GM12878 (cell line): ENCODE results near the gene KCNIP2.

Experiments
- CTCF ChIP-seq, 3 experiments: IDR thresholded peaks in 2 of 3; conservative IDR thresholded peaks in 1 of 3; 2 replicates each; pipeline ENCODE4 v1.5.1; 2011; ENCODE audit warnings: low read depth in 3 of 3, low read length in 3 of 3, mild to moderate bottlenecking in 3 of 3, control low read depth in 2 of 3, moderate library complexity in 2 of 3, inconsistent platforms in 1 of 3, mixed read lengths in 1 of 3; ENCODE audit not compliant: control insufficient read depth in 2 of 3, insufficient read depth in 1 of 3; ENCODE audit errors: extremely low read depth in 1 of 3
- ESRRA ChIP-seq: IDR thresholded peaks from 2 replicates; pipeline ENCODE4 v1.6.1; 2012; ENCODE audit warnings: mild to moderate bottlenecking, low read length, improper control_type of control experiment
- GABPA ChIP-seq: IDR thresholded peaks from 2 replicates; pipeline ENCODE4 v1.6.1; 2014; ENCODE audit warnings: antibody characterized with exemption, low read depth, mild to moderate bottlenecking, inconsistent platforms
- POLR2A ChIP-seq: IDR thresholded peaks from 2 replicates; pipeline ENCODE4 v1.6.1; 2011; ENCODE audit warnings: low read depth, mild to moderate bottlenecking, low read length
- POLR2AphosphoS5 ChIP-seq: IDR thresholded peaks from 2 replicates; pipeline ENCODE4 v1.6.1; 2011; ENCODE audit warnings: mild to moderate bottlenecking, low read length, inconsistent platforms
- REST ChIP-seq: IDR thresholded peaks from 2 replicates; pipeline ENCODE4 v1.6.1; 2012; ENCODE audit warnings: mild to moderate bottlenecking, low read depth, low read length
- SMAD1 ChIP-seq: fragments of 450-650 bp; IDR thresholded peaks from 2 replicates; pipeline ENCODE4 v1.6.1; 2018; ENCODE audit warnings: mild to moderate bottlenecking, low read depth; ENCODE audit not compliant: partially characterized antibody
- TAF1 ChIP-seq: IDR thresholded peaks from 2 replicates; pipeline ENCODE4 v1.6.1; 2011; ENCODE audit warnings: mild to moderate bottlenecking, low read depth, low read length, borderline replicate concordance

GRCh38 chr10:101783736-101784118 lies 59.9 kb downstream of the KCNIP2 start:
- peak; percentile 41; the same call in 1 of the 2 replicates for TF ChIP-seq POLR2AphosphoS5
- TF ChIP-seq REST, result no peak
- TF ChIP-seq GABPA, result no peak
- no peak for TF ChIP-seq ESRRA
- TF ChIP-seq CTCF (IDR thresholded peaks at IDR 0.05 in 2 of 3, conservative IDR thresholded peaks at IDR 0.05 in 1 of 3; ENCODE audit: control insufficient read depth in 2 of 3, extremely low read depth in 1 of 3, insufficient read depth in 1 of 3, low read depth in 3 of 3, low read length in 3 of 3), result no peak
- TF ChIP-seq POLR2A, result no peak
- TF ChIP-seq SMAD1, result no peak
- no peak for TF ChIP-seq TAF1
